ENCODE measurements around the gene BAK1. TPM values are rescaled to one million over a fixed set of nuclear protein-coding genes. Genes with fewer than 3 reads are reported as not detected.

The BAK1 gene
- 9.4 and 11.1 TPM in 2 replicates for total RNA-seq

DNA sequence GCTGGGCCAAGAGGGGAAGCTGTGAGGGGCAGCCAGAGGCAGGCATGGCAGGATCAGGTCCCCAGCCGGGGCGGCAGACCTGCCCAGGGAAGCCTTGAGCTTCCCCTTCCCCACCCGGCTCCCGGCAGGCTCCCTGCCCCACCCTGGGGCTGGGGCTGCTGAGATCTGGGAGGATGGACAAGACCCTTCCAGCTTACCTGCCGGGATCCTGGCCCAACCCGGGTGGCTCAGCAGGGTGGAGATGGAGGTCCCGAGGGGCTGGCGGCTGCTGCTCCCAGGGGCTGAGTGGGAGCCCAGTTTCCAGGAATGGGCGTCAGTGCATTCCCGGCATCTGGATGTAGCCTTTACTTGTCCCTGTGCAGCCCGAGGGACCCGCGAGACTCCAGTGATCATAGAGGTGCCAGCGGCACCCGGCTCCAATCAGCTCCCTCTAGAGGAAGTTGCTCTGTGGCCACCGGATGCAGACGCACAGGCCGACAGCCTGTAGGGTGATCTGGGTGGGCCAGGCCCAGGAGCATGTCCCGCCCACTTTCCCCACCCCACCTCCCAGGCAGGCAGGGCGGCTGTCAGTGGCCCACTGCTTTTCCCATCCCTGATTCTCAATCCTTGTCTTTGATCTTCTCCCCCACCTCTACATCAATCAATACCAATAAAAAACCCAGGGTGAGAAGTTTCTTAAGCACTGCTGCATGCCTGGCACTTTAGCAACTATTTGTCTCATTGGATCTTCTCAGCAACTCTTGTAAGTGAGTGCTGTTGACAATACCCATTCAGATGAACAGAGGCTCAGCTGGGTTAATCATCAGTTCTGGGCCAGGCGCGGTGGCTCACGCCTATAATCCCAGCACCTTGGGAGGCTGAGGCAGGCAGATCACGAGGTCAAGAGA, at the start of gene BAK1:
Gene BAK1 (minus strand): TSS at position 449 of the 887 bp plus-strand sequence. CDS start 2,672 bp downstream, outside the sequence.

DNA sequence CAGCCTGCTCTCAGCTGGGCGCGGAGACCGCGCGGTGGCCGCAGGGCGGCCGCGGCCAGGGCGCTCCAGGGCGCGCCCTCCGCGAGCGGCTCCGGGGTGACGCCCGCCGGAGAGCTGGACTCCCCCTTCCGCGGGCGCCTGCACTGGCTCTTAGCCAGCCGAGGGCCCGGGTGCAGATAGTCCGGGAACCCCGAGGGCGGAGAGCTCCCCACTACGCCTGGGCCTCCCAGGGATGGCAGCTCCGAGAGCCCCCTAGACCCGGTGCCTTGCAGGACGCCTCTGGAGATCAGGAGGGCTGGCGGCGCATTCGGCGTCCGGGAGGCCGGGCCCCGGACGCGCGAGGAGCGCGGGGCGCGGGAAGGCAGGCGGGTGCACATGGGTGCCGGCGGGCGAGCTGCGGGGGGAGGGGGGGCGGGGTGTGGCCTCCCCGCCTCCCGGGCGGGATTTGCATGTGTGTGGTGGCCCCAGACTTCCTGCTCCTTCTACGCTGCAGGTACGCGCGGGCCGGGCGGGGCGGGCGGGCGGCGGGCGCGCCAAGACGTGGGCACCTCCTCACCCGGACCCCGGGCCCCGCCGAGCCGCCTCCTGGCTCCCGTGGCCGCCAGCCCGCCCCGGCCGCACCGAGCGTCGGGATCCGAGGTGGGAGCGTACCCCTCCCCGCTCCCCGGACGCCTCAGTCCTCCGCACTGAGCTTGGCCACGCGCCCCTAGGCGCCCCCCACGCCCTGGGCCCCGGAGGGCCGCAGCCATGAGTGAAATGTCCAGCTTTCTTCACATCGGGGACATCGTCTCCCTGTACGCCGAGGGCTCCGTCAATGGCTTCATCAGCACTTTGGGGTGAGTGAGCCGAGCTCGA, 41.0 kb upstream of the BAK1 start, which contains the start of gene ITPR3:
Gene ITPR3 (plus strand): TSS at position 467 of the 855 bp plus-strand sequence. CDS start 281 bp downstream, at position 748.

Other genes with a start within 250 kb of the BAK1 start
- 1.3 and 1.4 TPM in 2 replicates for gene KIFC1, start 188.5 kb downstream of the BAK1 start, total RNA-seq
- 17.1 and 20.0 TPM in 2 replicates for gene PHF1, start 169.3 kb downstream of the BAK1 start, total RNA-seq
- 145 and 158 TPM in 2 replicates for gene CUTA, start 162.2 kb downstream of the BAK1 start, total RNA-seq
- 1.7 and 3.9 TPM in 2 replicates for gene SYNGAP1, start 160.2 kb downstream of the BAK1 start, total RNA-seq
- gene ZBTB9, start 125.7 kb downstream of the BAK1 start, total RNA-seq, result 2.8 and 4.1 TPM in 2 replicates
- 10.5 and 15.5 TPM in 2 replicates for gene ITPR3, start 41.0 kb upstream of the BAK1 start, total RNA-seq
- gene UQCC2, start 131.4 kb upstream of the BAK1 start, total RNA-seq, result 29.7 and 30.2 TPM in 2 replicates
- gene IP6K3, start 166.6 kb upstream of the BAK1 start, total RNA-seq, result 0.14 and 0.18 TPM in 2 replicates
- gene LEMD2, start 208.9 kb upstream of the BAK1 start, total RNA-seq, result 32.6 and 33.7 TPM in 2 replicates
- gene MLN, start 223.7 kb upstream of the BAK1 start, total RNA-seq, result not detected in 2 replicates

Measured in smooth muscle cell of bladder (primary cell).